HL-60 (cell line): Measurements from ENCODE around the gene ALX3.

Experiments
- DNase-seq, 2 experiments: peaks; one replicate each; pipeline ENCODE4 v3.0.0-alpha.2; 2010 to 2020; ENCODE audit warnings: low read depth in 1 of 2, low spot score in 1 of 2
- H3K27ac ChIP-seq: fragments of 250-450 bp; sonication (Bioruptor Pico); replicated peaks from 2 replicates; pipeline ENCODE4 v1.5.1; 2020; ENCODE audit warnings: mild to moderate bottlenecking, moderate library complexity
- H3K27me3 ChIP-seq: fragments of 250-450 bp; sonication (Bioruptor Pico); 2 replicates; pipeline ENCODE4 v1.5.1; 2021; ENCODE audit warnings: mild to moderate bottlenecking, moderate library complexity; ENCODE audit not compliant: insufficient read depth, poor library complexity, severe bottlenecking
- H3K4me3 ChIP-seq: replicated peaks from 2 replicates; pipeline ENCODE4 v1.5.1; 2011; ENCODE audit warnings: mild to moderate bottlenecking, control low read depth, low read length; ENCODE audit not compliant: insufficient read depth
- GABPA ChIP-seq: IDR thresholded peaks from 2 replicates; pipeline ENCODE4 v1.6.1; 2012; ENCODE audit warnings: low read depth
- POLR2AphosphoS5 ChIP-seq: IDR thresholded peaks from 2 replicates; pipeline ENCODE4 v1.6.1; 2012; ENCODE audit warnings: low read depth
- REST ChIP-seq: IDR thresholded peaks from 2 replicates; pipeline ENCODE4 v1.6.1; 2012; ENCODE audit warnings: low read depth; ENCODE audit not compliant: insufficient replicate concordance
- SPI1 ChIP-seq: IDR thresholded peaks from 2 replicates; pipeline ENCODE4 v1.6.1; 2012; ENCODE audit warnings: low read depth, mild to moderate bottlenecking, borderline replicate concordance
- TF ChIP-seq, protein P1 (sequence below): IDR thresholded peaks from one replicate; pipeline ENCODE4 v1.5.1; 2011; ENCODE audit warnings: low read length, control low read depth, inconsistent platforms; ENCODE audit not compliant: insufficient read depth

ALX3 gene

GRCh38 chr1:110060034-110060661 is 10.3 kb downstream of the ALX3 start:
- Histone ChIP-seq H3K4me3 (no peak overlapping the region), H3K27me3 (no peaks in the 10 kb centered on the region), H3K27ac (no peak overlapping the region)
- no peak for TF ChIP-seq SPI1
- TF ChIP-seq, protein P1, sequence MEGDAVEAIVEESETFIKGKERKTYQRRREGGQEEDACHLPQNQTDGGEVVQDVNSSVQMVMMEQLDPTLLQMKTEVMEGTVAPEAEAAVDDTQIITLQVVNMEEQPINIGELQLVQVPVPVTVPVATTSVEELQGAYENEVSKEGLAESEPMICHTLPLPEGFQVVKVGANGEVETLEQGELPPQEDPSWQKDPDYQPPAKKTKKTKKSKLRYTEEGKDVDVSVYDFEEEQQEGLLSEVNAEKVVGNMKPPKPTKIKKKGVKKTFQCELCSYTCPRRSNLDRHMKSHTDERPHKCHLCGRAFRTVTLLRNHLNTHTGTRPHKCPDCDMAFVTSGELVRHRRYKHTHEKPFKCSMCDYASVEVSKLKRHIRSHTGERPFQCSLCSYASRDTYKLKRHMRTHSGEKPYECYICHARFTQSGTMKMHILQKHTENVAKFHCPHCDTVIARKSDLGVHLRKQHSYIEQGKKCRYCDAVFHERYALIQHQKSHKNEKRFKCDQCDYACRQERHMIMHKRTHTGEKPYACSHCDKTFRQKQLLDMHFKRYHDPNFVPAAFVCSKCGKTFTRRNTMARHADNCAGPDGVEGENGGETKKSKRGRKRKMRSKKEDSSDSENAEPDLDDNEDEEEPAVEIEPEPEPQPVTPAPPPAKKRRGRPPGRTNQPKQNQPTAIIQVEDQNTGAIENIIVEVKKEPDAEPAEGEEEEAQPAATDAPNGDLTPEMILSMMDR: peak; percentile 98
- peak; percentile 59 to 69 for DNase-seq

DNA sequence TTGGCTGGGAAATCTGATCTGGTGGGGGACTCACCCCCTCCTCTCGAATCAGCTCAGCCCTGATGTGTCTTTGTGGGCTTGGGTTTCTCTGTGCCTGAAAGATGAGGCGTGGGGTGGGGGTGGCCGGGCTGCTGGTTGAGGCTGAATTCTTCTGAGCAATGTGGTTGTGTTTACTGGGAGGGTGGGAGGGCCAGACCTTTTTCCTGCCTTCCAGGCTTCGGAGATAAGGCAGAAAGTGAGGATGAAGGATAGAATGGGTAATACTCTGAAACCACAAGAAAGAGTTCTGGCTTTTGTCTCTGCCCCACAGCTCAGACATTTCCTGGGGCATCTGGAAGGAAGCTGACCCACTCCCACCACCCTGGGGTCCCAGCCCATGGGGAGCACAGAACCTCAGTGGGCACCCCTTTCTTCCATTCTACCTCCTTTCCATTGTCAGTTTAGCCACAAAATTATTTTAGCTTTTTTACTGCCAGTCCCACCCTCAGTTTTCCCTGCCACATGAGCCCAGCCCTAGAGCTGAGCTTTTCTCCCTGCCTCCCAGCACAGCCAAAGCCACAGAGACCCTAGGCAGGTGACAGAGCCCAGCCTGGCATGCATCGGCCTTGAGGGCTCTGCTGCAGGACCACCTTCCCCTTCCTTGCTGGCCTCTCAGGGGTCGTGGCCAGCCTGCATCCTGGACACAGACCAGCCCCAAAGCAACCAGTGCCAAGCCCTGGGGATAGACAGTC is 11.2 kb downstream of the ALX3 start:
- H3K27ac ChIP-seq: no peak overlapping the region
- DNase-seq: no peak
- no peaks in the 10 kb centered on the region for H3K27me3 ChIP-seq
- H3K4me3 ChIP-seq: no peak overlapping the region
- TF ChIP-seq REST (no peak), SPI1 (no peak)

GRCh38 chr1:110058591-110058990 is 11.9 kb downstream of the ALX3 start:
- Histone ChIP-seq H3K27me3 (no peaks in the 10 kb centered on the region), H3K4me3 (no peak overlapping the region), H3K27ac (no peak overlapping the region)
- TF ChIP-seq, protein P1: no peak
- TF ChIP-seq GABPA: no peak
- DNase-seq: no peak

DNA sequence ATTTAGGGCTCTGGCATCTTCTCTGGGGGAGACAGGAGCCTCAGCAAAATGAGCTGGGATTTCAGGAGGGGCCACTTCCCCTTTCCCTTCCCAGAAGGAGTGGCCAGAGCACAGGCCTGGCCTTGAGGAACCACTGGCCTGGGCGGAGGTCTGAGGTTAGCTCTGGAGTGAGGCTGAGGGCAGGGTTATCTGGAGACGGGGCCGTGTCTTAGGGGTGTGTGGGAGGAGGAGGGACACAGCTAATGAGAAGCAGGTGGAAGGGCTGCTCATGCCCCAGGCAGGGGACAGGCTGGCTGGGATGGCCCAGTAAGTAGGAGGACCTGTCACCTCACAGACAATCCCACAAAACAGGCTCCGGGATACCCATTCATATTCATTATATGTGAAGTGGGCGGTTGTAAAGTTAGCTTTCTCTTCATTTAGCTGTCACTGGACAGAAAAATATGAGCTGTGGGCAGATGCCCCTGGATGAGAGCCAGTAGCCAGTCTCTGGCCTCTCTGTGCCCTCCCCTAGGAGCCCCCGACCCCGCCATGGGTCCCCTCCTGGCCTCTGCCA is 12.4 kb downstream of the ALX3 start:
- H3K27ac ChIP-seq: no peak overlapping the region
- TF ChIP-seq SPI1 (peak; percentile 47; the same call in 1 of the 2 replicates), POLR2AphosphoS5 (no peak)
- H3K27me3 ChIP-seq: no peaks in the 10 kb centered on the region
- no peak for DNase-seq
- H3K4me3 ChIP-seq: no peak overlapping the region

DNA sequence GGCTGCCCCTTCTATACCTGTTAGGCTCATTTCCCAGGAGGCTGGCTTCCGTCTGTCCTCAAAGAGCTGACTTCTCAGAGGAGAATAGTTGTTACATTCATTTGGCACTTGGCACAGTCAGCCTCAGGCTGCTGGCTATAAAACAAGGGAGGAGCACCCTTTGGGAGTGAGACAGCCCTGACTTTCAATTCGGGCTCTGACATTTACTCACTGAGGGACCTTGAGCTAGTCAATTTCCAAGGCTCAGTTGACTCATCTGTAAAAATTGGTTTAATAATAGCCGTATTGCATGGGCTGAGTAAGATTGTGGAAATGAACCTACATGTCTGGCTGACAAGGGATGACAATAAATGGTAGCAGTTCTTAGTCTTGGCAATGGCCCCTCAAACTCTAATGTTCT is 13.7 kb downstream of the ALX3 start:
- Histone ChIP-seq H3K27ac (no peak overlapping the region), H3K27me3 (no peaks in the 10 kb centered on the region), H3K4me3 (no peak overlapping the region)
- DNase-seq: no peak
- TF ChIP-seq REST: no peak
- no peak for TF ChIP-seq GABPA
- no peak for TF ChIP-seq POLR2AphosphoS5
- TF ChIP-seq, protein P1: no peak
- TF ChIP-seq SPI1: no peak
